GM12878 (cell line): ENCODE data around the gene SMARCD3. TPM values are rescaled to one million over a fixed set of nuclear protein-coding genes. Genes with fewer than 3 reads are reported as not detected.

Source experiments
- ATAC-seq: fragments of 200-7000 bp; cut with Tn5 transposase; 3 replicates; pipeline ENCODE4 v1.9.1; 2020; ENCODE audit warnings: mild to moderate bottlenecking, moderate library complexity
- BruUV-seq: library from RNA; stranded (reverse); fragments of 400-500 nt; replicated peaks from 2 replicates; lab custom pipeline; 2021; lab: Mats Ljungman, UMichigan
- CTCF ChIA-PET: fragments of 300-600 bp; sonication (Branson Sonifier 250); formaldehyde crosslinking; extraction: SDS; loops from one replicate; lab custom pipeline; 2021; ENCODE audit warnings: inconsistent platforms; lab: Yijun Ruan, JAX
- POLR2A ChIA-PET: fragments of 350-600 bp; formaldehyde crosslinking; extraction: SDS; loops from one replicate; lab custom pipeline; 2021; ENCODE audit warnings: inconsistent platforms; lab: Charles Lee
- RAD21 ChIA-PET: fragments of 300-600 bp; sonication (Branson Sonifier 250); formaldehyde crosslinking; loops from one replicate; lab custom pipeline; 2023; ENCODE audit warnings: antibody characterized with exemption; ENCODE audit not compliant: unreplicated experiment; lab: Charles Lee
- SMC1A ChIA-PET: fragments of 300-600 bp; sonication (Branson Sonifier 250); formaldehyde crosslinking; loops from one replicate; lab custom pipeline; 2023; ENCODE audit not compliant: unreplicated experiment, uncharacterized antibody; lab: Charles Lee
- DNase-seq: peaks from one replicate; pipeline ENCODE4 v3.0.0-alpha.2; 2011; ENCODE audit warnings: low read depth, low spot score
- FAIRE-seq: peaks from 3 replicates; lab custom pipeline; 2011; peaks lifted over from hg19 to GRCh38; lab: Jason Lieb, UNC
- H2AFZ ChIP-seq: 2 replicates; pipeline ENCODE4 v1.6.0; 2011; ENCODE audit warnings: low read depth, low read length, control low read depth; ENCODE audit not compliant: control insufficient read depth
- H3K27ac ChIP-seq: 2 replicates; pipeline ENCODE4 v1.5.1; 2011; ENCODE audit warnings: control low read depth; ENCODE audit not compliant: control insufficient read depth, insufficient read depth
- H3K27me3 ChIP-seq, 2 experiments: replicated peaks in 1 of 2; 2 replicates each; pipeline versions ENCODE4 v1.6.0 to v1.6.1; 2011; ENCODE audit warnings: low read length in 1 of 2; ENCODE audit not compliant: control insufficient read depth in 2 of 2, insufficient read depth in 2 of 2
- H3K36me3 ChIP-seq, 2 experiments: 2 replicates each; pipeline ENCODE4 v1.5.1; 2011; ENCODE audit warnings: low read length in 1 of 2; ENCODE audit not compliant: control insufficient read depth in 2 of 2, insufficient read depth in 2 of 2
- H3K4me1 ChIP-seq: 2 replicates; pipeline ENCODE4 v1.6.1; 2011; ENCODE audit warnings: mild to moderate bottlenecking, low read length, moderate library complexity, mixed read lengths; ENCODE audit not compliant: control insufficient read depth, insufficient read depth
- H3K4me2 ChIP-seq: 2 replicates; pipeline ENCODE4 v1.6.0; 2011; ENCODE audit warnings: control low read depth; ENCODE audit not compliant: control insufficient read depth, insufficient read depth
- H3K4me3 ChIP-seq: fragments of 200-600 bp; sonication (generic); 2 replicates; pipeline ENCODE4 v1.5.1; 2016
- H3K79me2 ChIP-seq: 2 replicates; pipeline ENCODE4 v1.6.0; 2011; ENCODE audit warnings: low read length; ENCODE audit not compliant: control insufficient read depth, insufficient read depth
- H3K9ac ChIP-seq: 2 replicates; pipeline ENCODE4 v1.8.0; 2011; ENCODE audit warnings: low read length, control low read depth, mixed read lengths; ENCODE audit not compliant: control insufficient read depth, insufficient read depth
- H3K9me3 ChIP-seq: replicated peaks from 3 replicates; pipeline ENCODE4 v1.5.1; 2011; ENCODE audit warnings: mild to moderate bottlenecking, low read length; ENCODE audit not compliant: control insufficient read depth, insufficient read depth
- H4K20me1 ChIP-seq: 2 replicates; pipeline ENCODE4 v1.6.0; 2011; ENCODE audit not compliant: control insufficient read depth, insufficient read depth
- BRCA1 ChIP-seq: IDR thresholded peaks from 2 replicates; pipeline ENCODE4 v1.6.1; 2011; ENCODE audit warnings: low read depth, low read length, improper control_type of control experiment
- ETV6 ChIP-seq, 2 experiments: fragments of 450-650 bp in 1 of 2; IDR thresholded peaks in 1 of 2; conservative IDR thresholded peaks in 1 of 2; 2 replicates each; pipeline ENCODE4 v1.6.1; 2014; ENCODE audit warnings: antibody characterized with exemption in 1 of 2, borderline replicate concordance in 1 of 2, low read depth in 1 of 2, mild to moderate bottlenecking in 1 of 2, moderate library complexity in 1 of 2
- FOS ChIP-seq: IDR thresholded peaks from 3 replicates; pipeline ENCODE4 v1.6.1; 2011; ENCODE audit warnings: borderline replicate concordance; ENCODE audit not compliant: insufficient read length; ENCODE audit errors: extremely low read depth
- GATAD2B ChIP-seq: fragments of 450-650 bp; conservative IDR thresholded peaks from 2 replicates; pipeline ENCODE4 v1.6.1; 2017; ENCODE audit warnings: low read depth, mild to moderate bottlenecking, moderate library complexity
- NBN ChIP-seq: fragments of 450-650 bp; IDR thresholded peaks from 2 replicates; pipeline ENCODE4 v1.6.1; 2016
- RAD51 ChIP-seq: fragments of 450-650 bp; IDR thresholded peaks from 2 replicates; pipeline ENCODE4 v1.6.1; 2016; ENCODE audit warnings: moderate library complexity, mild to moderate bottlenecking, inconsistent platforms
- SIX5 ChIP-seq: IDR thresholded peaks from 2 replicates; pipeline ENCODE4 v1.6.1; 2011; ENCODE audit warnings: mild to moderate bottlenecking, low read depth, low read length, moderate library complexity; ENCODE audit not compliant: severe bottlenecking
- SMAD1 ChIP-seq: fragments of 450-650 bp; IDR thresholded peaks from 2 replicates; pipeline ENCODE4 v1.6.1; 2018; ENCODE audit warnings: mild to moderate bottlenecking, low read depth; ENCODE audit not compliant: partially characterized antibody
- SPI1 ChIP-seq: IDR thresholded peaks from 2 replicates; pipeline ENCODE4 v1.6.1; 2011; ENCODE audit warnings: low read depth, mild to moderate bottlenecking, low read length, moderate library complexity, borderline replicate concordance; ENCODE audit not compliant: insufficient read depth
- SREBF2 ChIP-seq: IDR thresholded peaks from 2 replicates; pipeline ENCODE4 v1.6.1; 2012; ENCODE audit warnings: mild to moderate bottlenecking, low read length
- STAT1 ChIP-seq: fragments of 450-650 bp; conservative IDR thresholded peaks from 2 replicates; pipeline ENCODE4 v1.6.1; 2014; ENCODE audit warnings: antibody characterized with exemption, mild to moderate bottlenecking
- STAT3 ChIP-seq: IDR thresholded peaks from 2 replicates; pipeline ENCODE4 v1.6.1; 2011; ENCODE audit warnings: low read depth, low read length, improper control_type of control experiment
- ZNF217 ChIP-seq: fragments of 450-650 bp; IDR thresholded peaks from 2 replicates; pipeline ENCODE4 v1.6.1; 2017; ENCODE audit warnings: antibody characterized with exemption, mild to moderate bottlenecking
- ZSCAN29 ChIP-seq: fragments of 450-650 bp; IDR thresholded peaks from 2 replicates; pipeline ENCODE4 v1.6.1; 2017; ENCODE audit warnings: mild to moderate bottlenecking, moderate library complexity
- WGBS: methylation state at CpG from one replicate; pipeline ENCODE4 v1.1.6; 2016; ENCODE audit warnings: low lambda C conversion rate; ENCODE audit not compliant: insufficient replicate concordance, insufficient coverage; ENCODE audit errors: missing lambda C conversion rate; 5-methylcytosine and 5-hydroxymethylcytosine counted together
- in situ Hi-C: fragments of 300-500 bp; cut with MboI; formaldehyde crosslinking; loops from 9 replicates; pipeline ENCODE4 v1.14.3; 2018; ENCODE audit warnings: mixed read lengths
- intact Hi-C: fragments of 100-400 bp; cut with micrococcal nuclease; formaldehyde crosslinking; loops from one replicate; pipeline ENCODE4 v1.14.2; 2022; ENCODE audit not compliant: unreplicated experiment
- polyA plus RNA-seq, 11 experiments: library from polyadenylated mRNA; depleted of rRNA in 4 of 11; unstranded in 6 of 11; stranded (reverse) in 5 of 11; fragments of >200 nt; fragmentation: Nextera tagmentation in 4 of 11; fragmentation: Illumina TruSeq in 1 of 11; extraction: Ambion mirVana in 4 of 11; extraction: Trizol in 1 of 11; gene quantifications; 1 replicate in 1 of 11; 2 replicates in 10 of 11; pipeline versions ENCODE4 v1.2.1 to v1.2.3, GENCODE V29; 2011 to 2016; ENCODE audit warnings: inconsistent platforms in 2 of 11, missing spikeins in 2 of 11, low read depth in 1 of 11
- total RNA-seq, 4 experiments: library from RNA; depleted of rRNA in 3 of 4; stranded (reverse); fragments of >200 nt in 3 of 4; fragmentation: Illumina TruSeq in 1 of 4; extraction: Trizol in 1 of 4; gene quantifications; 2 replicates each; pipeline versions ENCODE4 v1.2.1 to v1.2.3, GENCODE V29; 2013 to 2021
- TF ChIP-seq, protein P1 (sequence below): fragments of 450-650 bp; IDR thresholded peaks from 2 replicates; pipeline ENCODE4 v1.6.1; 2014; ENCODE audit warnings: mild to moderate bottlenecking
- TF ChIP-seq, protein P2 (sequence below): fragments of 450-650 bp; IDR thresholded peaks from 2 replicates; pipeline ENCODE4 v1.6.1; 2018; ENCODE audit warnings: borderline replicate concordance, mild to moderate bottlenecking; ENCODE audit not compliant: partially characterized antibody
- TF ChIP-seq, protein P3 (sequence below): fragments of 450-650 bp; IDR thresholded peaks from 2 replicates; pipeline ENCODE4 v1.6.1; 2017; ENCODE audit warnings: borderline replicate concordance
- TF ChIP-seq, protein P4 (sequence below): IDR thresholded peaks from 2 replicates; pipeline ENCODE4 v1.6.1; 2012; ENCODE audit warnings: low read length, inconsistent platforms
- TF ChIP-seq, protein P5 (sequence below): IDR thresholded peaks from 2 replicates; pipeline ENCODE4 v1.6.1; 2012; ENCODE audit warnings: low read depth, low read length, improper control_type of control experiment

The SMARCD3 gene
- total and polyA plus RNA-seq, 10 of the 15 experiments (the other 5 are each of a cell fraction or from before 2014, with no cell fraction given): 0.11 to 1.4 (median 0.16) TPM

DNA sequence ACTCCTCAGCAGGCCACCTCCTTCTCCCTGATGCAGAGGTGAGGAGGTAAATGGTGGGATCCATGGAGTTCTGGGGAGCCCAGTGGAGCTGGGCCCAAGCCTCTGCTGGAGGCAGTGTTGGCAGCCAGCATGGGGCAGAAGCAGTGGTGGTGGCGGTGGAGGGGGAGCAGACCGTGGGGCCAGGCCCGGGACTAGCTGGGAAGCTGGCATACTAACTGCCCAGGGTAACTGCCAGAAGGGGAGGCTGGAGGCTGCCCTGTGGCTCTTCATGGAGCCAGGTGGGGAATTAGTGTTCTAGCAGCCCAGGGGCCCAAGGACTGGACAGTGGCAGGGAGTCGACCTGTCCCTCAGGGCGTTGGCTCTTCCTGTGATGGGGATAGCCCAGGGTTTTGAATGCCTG lies 16.1 kb upstream of the SMARCD3 start:
- intact Hi-C loops (no loop called here), in situ Hi-C loops (no loop called here)
- Histone ChIP-seq H3K27me3 (peaks cover 0 to 7% of the 10 kb centered on the region in 2 experiments; a peak in 2 of 4 replicates), H3K4me3 (no peak overlapping the region), H4K20me1 (no peaks in the 10 kb centered on the region), H3K36me3 (no peaks in the 10 kb centered on the region), H3K4me1 (no peaks in the 10 kb centered on the region), H3K9ac (no peak overlapping the region), H3K4me2 (no peak overlapping the region), H2AFZ (no peak overlapping the region), H3K79me2 (no peaks in the 10 kb centered on the region), H3K27ac (no peak overlapping the region), H3K9me3 (no peaks in the 10 kb centered on the region)
- FAIRE-seq (no peak), ATAC-seq (no peak), DNase-seq (no peak)
- CTCF ChIA-PET: interaction anchor here (1.0 kb wide), 1 partner anchor 20 kb away, joined by 3 read pairs; no protein-coding TSS in a partner anchor
- POLR2A ChIA-PET: no interaction called here
- SMC1A ChIA-PET: no interaction called here
- no TSS peak for BruUV-seq
- 9% methylated on average over 5 of the region's 5 CpGs for WGBS
- RAD21 ChIA-PET: no interaction called here
- TF ChIP-seq, protein P1, sequence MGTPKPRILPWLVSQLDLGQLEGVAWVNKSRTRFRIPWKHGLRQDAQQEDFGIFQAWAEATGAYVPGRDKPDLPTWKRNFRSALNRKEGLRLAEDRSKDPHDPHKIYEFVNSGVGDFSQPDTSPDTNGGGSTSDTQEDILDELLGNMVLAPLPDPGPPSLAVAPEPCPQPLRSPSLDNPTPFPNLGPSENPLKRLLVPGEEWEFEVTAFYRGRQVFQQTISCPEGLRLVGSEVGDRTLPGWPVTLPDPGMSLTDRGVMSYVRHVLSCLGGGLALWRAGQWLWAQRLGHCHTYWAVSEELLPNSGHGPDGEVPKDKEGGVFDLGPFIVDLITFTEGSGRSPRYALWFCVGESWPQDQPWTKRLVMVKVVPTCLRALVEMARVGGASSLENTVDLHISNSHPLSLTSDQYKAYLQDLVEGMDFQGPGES: no peak
- TF ChIP-seq, protein P2, sequence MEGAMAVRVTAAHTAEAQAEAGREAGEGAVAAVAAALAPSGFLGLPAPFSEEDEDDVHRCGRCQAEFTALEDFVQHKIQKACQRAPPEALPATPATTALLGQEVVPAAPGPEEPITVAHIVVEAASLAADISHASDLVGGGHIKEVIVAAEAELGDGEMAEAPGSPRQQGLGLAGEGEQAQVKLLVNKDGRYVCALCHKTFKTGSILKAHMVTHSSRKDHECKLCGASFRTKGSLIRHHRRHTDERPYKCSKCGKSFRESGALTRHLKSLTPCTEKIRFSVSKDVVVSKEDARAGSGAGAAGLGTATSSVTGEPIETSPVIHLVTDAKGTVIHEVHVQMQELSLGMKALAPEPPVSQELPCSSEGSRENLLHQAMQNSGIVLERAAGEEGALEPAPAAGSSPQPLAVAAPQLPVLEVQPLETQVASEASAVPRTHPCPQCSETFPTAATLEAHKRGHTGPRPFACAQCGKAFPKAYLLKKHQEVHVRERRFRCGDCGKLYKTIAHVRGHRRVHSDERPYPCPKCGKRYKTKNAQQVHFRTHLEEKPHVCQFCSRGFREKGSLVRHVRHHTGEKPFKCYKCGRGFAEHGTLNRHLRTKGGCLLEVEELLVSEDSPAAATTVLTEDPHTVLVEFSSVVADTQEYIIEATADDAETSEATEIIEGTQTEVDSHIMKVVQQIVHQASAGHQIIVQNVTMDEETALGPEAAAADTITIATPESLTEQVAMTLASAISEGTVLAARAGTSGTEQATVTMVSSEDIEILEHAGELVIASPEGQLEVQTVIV: no peak
- TF ChIP-seq NBN (no peak), STAT3 (no peak), GATAD2B (no peak), RAD51 (no peak), SPI1 (no peak), SMAD1 (no peak), ZNF217 (no peak), STAT1 (no peak), SIX5 (no peak), ZSCAN29 (no peak), SREBF2 (no peak), BRCA1 (no peak), FOS (no peak), ETV6 (conservative IDR thresholded peaks at IDR 0.05 in 1 of 2, IDR thresholded peaks at IDR 0.05 in 1 of 2; ENCODE audit: borderline replicate concordance in 1 of 2, low read depth in 1 of 2) (no peak)
- TF ChIP-seq, protein P3, sequence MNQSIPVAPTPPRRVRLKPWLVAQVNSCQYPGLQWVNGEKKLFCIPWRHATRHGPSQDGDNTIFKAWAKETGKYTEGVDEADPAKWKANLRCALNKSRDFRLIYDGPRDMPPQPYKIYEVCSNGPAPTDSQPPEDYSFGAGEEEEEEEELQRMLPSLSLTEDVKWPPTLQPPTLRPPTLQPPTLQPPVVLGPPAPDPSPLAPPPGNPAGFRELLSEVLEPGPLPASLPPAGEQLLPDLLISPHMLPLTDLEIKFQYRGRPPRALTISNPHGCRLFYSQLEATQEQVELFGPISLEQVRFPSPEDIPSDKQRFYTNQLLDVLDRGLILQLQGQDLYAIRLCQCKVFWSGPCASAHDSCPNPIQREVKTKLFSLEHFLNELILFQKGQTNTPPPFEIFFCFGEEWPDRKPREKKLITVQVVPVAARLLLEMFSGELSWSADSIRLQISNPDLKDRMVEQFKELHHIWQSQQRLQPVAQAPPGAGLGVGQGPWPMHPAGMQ: no peak
- TF ChIP-seq, protein P4, sequence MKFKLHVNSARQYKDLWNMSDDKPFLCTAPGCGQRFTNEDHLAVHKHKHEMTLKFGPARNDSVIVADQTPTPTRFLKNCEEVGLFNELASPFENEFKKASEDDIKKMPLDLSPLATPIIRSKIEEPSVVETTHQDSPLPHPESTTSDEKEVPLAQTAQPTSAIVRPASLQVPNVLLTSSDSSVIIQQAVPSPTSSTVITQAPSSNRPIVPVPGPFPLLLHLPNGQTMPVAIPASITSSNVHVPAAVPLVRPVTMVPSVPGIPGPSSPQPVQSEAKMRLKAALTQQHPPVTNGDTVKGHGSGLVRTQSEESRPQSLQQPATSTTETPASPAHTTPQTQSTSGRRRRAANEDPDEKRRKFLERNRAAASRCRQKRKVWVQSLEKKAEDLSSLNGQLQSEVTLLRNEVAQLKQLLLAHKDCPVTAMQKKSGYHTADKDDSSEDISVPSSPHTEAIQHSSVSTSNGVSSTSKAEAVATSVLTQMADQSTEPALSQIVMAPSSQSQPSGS: no peak
- TF ChIP-seq, protein P5, sequence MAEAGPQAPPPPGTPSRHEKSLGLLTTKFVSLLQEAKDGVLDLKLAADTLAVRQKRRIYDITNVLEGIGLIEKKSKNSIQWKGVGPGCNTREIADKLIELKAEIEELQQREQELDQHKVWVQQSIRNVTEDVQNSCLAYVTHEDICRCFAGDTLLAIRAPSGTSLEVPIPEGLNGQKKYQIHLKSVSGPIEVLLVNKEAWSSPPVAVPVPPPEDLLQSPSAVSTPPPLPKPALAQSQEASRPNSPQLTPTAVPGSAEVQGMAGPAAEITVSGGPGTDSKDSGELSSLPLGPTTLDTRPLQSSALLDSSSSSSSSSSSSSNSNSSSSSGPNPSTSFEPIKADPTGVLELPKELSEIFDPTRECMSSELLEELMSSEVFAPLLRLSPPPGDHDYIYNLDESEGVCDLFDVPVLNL: no peak
